ENCODE data around the gene COX5A. TPM values are rescaled to one million over a fixed set of nuclear protein-coding genes. Genes with fewer than 3 reads are reported as not detected.

Gene COX5A
- total RNA-seq, 1 experiment from 2014 or later: 290 TPM

DNA sequence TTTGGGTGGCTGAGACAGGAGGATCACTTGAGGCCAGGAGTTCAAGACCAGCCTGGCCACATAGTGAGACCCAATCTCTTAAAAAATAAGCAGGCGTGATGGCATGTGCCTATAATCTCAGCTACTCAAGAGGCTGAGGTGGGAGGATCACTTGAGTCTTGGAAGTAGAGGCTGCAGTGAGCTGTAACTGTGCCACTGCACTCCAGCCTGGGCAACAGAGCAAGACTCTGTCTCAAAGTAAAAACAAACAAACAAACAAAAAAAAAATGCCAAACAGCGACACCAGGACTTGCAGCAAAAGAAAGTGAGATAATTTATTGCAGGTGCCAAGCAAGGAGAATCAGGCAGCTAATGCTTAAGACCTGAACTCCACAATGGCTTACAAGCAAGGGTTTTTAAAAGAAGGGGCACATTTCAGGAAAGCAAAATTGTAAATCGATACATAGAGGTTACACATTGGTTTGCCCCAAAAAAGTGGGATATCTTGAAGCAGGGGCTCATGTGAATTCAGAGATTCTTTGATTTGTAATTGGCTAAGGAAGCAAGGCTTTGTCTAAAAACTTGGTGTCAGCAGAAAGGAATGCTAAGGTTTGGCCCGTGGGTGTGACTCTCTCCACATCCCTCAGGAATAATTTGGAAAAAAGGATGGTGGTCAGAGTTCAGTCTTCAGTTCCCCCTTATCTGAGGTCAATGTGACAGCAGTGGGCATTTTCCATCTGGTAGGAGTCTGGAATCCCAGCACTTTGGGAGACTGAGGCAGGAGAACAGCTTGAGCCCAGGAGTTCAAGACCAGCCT lies 53.2 kb downstream of the COX5A start:
- no peak for DNase-seq (ENCODE audit: low spot score)

DNA sequence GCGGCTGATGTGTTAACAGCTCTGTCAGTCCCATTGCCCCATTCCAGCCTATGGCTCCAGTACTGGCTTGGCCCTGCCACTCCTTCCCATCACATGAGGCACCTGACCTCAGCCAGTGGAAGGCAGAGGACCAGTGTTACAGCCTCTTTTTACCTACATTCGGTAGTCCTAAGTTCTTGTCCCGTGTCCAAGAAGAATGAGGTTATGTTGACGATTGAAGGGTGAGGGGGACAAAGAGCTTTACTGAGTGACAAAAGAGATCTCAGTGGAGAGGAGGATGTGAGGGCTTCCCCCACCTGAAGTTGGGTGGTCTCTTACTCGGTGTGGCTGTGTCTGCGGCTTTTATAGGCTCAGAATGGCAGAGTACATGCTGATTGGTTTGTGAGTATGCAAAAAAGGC lies 55.3 kb downstream of the COX5A start:
- no peak for DNase-seq (ENCODE audit: low spot score)
- in situ Hi-C loops (cut with HindIII; ENCODE audit: low sequenced_read_pairs): no loop called here

More for the DNA sequence above, 53.2 kb downstream of the COX5A start:
- in situ Hi-C loops (cut with HindIII; ENCODE audit: low sequenced_read_pairs): no loop called here

DNA sequence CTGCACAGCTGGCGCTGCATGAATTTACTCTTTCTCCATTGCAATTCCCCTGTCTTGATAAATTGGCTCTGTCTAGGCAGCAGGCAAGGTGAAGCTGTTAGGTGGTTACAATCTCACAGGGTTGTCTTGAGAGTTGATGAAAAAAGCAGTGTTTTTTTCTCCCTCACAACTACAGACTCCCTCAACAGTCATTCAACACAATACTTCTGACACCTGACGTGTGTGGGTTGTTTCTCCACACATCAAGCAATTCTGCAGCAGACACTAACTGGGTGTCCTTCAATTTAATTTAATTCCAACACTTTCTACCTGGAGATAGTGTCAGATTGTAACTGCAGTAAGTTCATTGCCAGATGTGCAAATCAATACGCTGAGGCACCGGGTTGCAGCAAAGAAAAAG lies 59.6 kb downstream of the COX5A start:
- DNase-seq (ENCODE audit: low spot score): no peak
- in situ Hi-C loops (cut with HindIII; ENCODE audit: low sequenced_read_pairs): no loop called here

DNA sequence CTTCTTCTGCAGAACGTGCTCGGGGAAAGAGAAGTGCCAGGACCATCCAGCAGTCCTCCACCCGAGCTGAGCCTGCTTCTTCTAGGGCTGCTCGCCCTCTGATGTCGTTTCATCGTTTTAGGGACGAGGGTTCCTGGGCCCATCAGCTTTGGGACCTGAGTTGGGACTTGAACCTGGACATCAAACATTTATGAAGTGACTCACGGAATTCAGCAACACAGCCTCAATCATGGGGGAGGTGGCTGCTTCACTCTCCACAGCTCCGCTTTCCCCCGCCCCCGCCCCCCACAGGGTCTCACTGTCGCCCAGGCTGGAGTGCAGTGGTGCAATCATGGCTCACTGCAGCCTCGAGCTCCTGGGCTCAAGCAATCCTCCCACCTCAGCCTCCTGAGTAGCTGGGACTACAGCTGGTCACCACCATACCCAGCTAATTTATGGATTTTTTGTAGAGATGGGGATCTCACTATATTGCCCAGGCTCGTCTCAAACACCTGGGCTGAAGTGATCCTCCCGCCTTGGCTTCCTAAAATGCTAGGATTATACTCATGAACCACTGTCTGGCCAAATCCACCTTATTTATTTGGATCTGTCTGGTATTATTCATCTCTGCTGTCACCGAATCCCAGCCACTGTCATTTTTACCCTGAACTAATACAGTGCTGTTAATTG lies 64.0 kb downstream of the COX5A start:
- no peak for DNase-seq (ENCODE audit: low spot score)
- in situ Hi-C loops (cut with HindIII; ENCODE audit: low sequenced_read_pairs): no loop called here

DNA sequence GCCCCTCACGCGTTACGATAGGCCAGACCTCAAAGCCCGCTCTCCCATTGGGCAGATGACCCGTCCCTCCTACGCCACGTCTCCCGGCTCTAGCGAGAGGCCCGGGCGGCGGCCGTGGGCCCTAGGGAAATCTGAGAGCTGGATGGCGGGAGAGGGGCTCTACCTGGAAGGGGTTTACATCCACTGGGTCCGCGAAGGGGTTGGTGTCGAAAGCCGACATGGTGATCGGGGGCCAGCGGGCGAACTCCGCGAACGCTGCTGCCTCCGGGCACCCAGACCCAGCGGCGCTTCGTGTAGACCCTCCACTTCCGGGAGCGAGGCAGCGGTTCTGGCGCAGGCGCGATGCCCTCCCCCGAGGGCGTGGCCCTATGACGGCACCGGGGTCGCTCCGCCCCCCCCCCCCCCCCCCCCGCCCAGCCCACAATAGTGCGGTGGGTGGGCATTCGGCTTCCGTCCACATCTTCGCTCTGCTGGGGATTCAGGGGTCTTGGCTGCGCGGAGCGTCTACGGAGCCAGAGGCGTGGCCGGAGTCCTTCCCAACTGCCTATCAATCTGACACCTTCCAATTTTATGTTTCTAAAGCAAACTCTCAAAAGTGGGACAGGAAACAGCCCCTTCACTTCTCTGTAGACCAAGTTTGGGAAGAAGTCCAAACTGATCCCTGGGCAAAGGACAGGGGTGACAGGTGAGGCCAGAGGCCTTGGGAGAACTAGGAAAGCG lies 64.7 kb downstream of the COX5A start, which contains the start of gene SCAMP2:
SCAMP2 (minus strand) TSS at position 330 of the 720 bp plus-strand sequence; CDS start at position 220, 110 bp downstream.
- peak; percentile 97 for DNase-seq (ENCODE audit: low spot score)
- in situ Hi-C loops (cut with HindIII; ENCODE audit: low sequenced_read_pairs): no loop called here

DNA sequence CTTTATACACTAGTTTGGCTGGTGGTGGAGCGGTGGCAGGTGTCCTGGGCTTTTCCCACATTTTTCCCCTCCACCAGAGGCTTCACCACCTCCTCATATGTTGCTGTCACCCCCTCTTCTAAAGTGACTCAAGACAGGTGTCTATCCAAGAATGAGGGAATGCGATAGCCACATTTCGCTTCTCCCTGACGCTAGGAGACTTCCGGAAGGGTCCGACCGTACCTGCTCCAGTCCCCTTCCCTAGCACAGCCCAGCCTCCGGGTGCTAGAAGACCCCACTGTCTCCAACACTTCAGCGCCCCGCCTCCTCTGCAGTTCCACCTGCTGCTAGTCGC lies 65.2 kb downstream of the COX5A start:
- no peak for DNase-seq (ENCODE audit: low spot score)
- in situ Hi-C loops (cut with HindIII; ENCODE audit: low sequenced_read_pairs): no loop called here

DNA sequence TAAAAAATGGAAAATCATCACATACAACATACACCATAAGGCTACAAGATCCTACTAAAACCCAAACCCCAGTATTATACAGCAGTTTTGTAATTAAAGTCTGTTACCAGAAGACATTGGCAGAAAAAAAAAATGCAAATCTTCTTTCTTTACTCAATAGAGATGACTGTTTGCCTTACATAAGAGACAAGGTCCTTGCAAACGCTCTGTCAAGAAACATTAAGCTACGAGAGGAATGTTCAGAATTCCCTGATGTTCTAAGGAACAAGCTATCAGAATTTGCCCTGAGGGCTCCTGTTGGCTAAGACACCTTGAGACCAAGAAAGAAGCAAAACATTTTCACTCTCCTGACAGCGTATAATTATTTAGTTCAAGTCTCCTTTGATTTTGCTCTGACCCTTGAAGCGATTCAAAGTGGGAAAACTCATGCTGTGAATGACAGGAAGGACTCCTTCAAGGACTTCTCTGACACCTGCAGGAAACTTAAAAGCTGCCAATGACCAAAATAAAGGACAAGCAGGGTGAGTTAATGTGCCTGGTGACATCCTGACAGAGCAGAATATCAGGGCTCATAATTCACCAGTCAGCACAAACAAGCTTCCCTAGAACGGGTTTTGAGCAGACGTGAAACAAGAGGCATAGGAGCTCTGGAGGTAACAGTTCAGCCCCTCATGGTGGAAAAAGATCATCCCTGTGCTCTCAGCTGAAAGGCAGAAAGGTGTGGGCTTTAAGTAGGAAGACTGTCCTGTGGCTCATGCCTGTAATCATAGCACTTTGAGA lies 67.2 kb downstream of the COX5A start:
- in situ Hi-C loops (cut with HindIII; ENCODE audit: low sequenced_read_pairs): no loop called here
- no peak for DNase-seq (ENCODE audit: low spot score)

Other genes starting within 250 kb of the COX5A start
- gene EDC3, start 242.0 kb downstream of the COX5A start, total RNA-seq (2014; rRNA removed; shearing (Covaris generic)): 27.7 and 28.2 TPM in 2 replicates
- not detected in 2 replicates for gene CYP1A1, start 212.5 kb downstream of the COX5A start, total RNA-seq (2014; rRNA removed; shearing (Covaris generic))
- not detected in 2 replicates for gene CYP1A2, start 189.2 kb downstream of the COX5A start, total RNA-seq (2014; rRNA removed; shearing (Covaris generic))
- gene CSK, start 156.0 kb downstream of the COX5A start, total RNA-seq (2014; rRNA removed; shearing (Covaris generic)): 27.8 and 31.3 TPM in 2 replicates
- gene LMAN1L, start 125.2 kb downstream of the COX5A start, total RNA-seq (2014; rRNA removed; shearing (Covaris generic)): not detected in 2 replicates
- not detected in 2 replicates for gene CPLX3, start 111.4 kb downstream of the COX5A start, total RNA-seq (2014; rRNA removed; shearing (Covaris generic))
- gene ULK3, start 94.9 kb downstream of the COX5A start, total RNA-seq (2014; rRNA removed; shearing (Covaris generic)): 32.1 and 40.9 TPM in 2 replicates
- gene SCAMP2, start 64.7 kb downstream of the COX5A start, total RNA-seq (2014; rRNA removed; shearing (Covaris generic)): 7.6 and 13.2 TPM in 2 replicates
- 81.8 and 85.8 TPM in 2 replicates for gene MPI, start 48.0 kb downstream of the COX5A start, total RNA-seq (2014; rRNA removed; shearing (Covaris generic))
- 53.5 and 58.8 TPM in 2 replicates for gene FAM219B, start 31.2 kb downstream of the COX5A start, total RNA-seq (2014; rRNA removed; shearing (Covaris generic))
- 28.8 and 31.8 TPM in 2 replicates for gene RPP25, start 18.7 kb upstream of the COX5A start, total RNA-seq (2014; rRNA removed; shearing (Covaris generic))
- gene SCAMP5, start 57.5 kb upstream of the COX5A start, total RNA-seq (2014; rRNA removed; shearing (Covaris generic)): 7.7 and 15.0 TPM in 2 replicates
- 17.1 and 26.2 TPM in 2 replicates for gene PPCDC, start 85.5 kb upstream of the COX5A start, total RNA-seq (2014; rRNA removed; shearing (Covaris generic))

Data from G401 (cell line).